B cell (primary cell): ENCODE data around the gene RPS15. TPM values are rescaled to one million over a fixed set of nuclear protein-coding genes. Genes with fewer than 3 reads are reported as not detected.

Experiments used
- ATAC-seq: fragments of 200-7000 bp; cut with Tn5 transposase; one replicate; pipeline ENCODE4 v1.10.0; 2021; ENCODE audit warnings: low read depth, mild to moderate bottlenecking, moderate number of reproducible peaks, moderate library complexity
- CTCF ChIA-PET: fragments of 350-600 bp; sonication (Branson Sonifier 250); formaldehyde crosslinking; loops from one replicate; lab custom pipeline; 2021; ENCODE audit warnings: antibody characterized with exemption, inconsistent platforms; lab: Charles Lee
- POLR2A ChIA-PET: fragments of 350-600 bp; sonication (Branson Sonifier 250); formaldehyde crosslinking; loops from one replicate; lab custom pipeline; 2021; ENCODE audit warnings: antibody characterized with exemption; lab: Charles Lee
- DNase-seq: peaks from one replicate; pipeline ENCODE4 v3.0.0; 2013
- H2AFZ ChIP-seq: 2 replicates; pipeline ENCODE4 v1.6.1; 2012; ENCODE audit warnings: mild to moderate bottlenecking, low read depth, low read length; ENCODE audit not compliant: insufficient read depth, poor library complexity, severe bottlenecking
- H3K27ac ChIP-seq, 2 donors: 1 replicate in 1 of 2; 2 replicates in 1 of 2; pipeline ENCODE4 v1.5.1; 2012 to 2013; ENCODE audit warnings: low read length in 2 of 2, mild to moderate bottlenecking in 2 of 2, moderate library complexity in 1 of 2
- H3K27me3 ChIP-seq, 4 experiments: fragments of 200-600 bp in 1 of 4; sonication (generic) in 1 of 4; replicated peaks in 1 of 4; 1 replicate in 2 of 4; 2 replicates in 2 of 4; pipeline versions ENCODE4 v1.6.1 to v1.7.0; 2013 to 2016; ENCODE audit warnings: low read length in 3 of 4, mild to moderate bottlenecking in 2 of 4, mixed read lengths in 1 of 4, moderate library complexity in 1 of 4; ENCODE audit not compliant: insufficient read depth in 4 of 4, control insufficient read depth in 3 of 4; ENCODE audit errors: control extremely low read depth in 1 of 4
- H3K36me3 ChIP-seq, 2 experiments: replicated peaks in 1 of 2; 1 replicate in 1 of 2; 2 replicates in 1 of 2; pipeline versions ENCODE4 v1.6.1 to v1.7.1; 2013; ENCODE audit warnings: low read length in 1 of 2; ENCODE audit not compliant: insufficient read depth in 2 of 2, control insufficient read depth in 1 of 2; ENCODE audit errors: control extremely low read depth in 1 of 2, extremely low read depth in 1 of 2
- H3K4me1 ChIP-seq, 2 donors: fragments of 200-600 bp in 1 of 2; sonication (generic) in 1 of 2; 1 replicate in 1 of 2; 2 replicates in 1 of 2; pipeline versions ENCODE4 v1.5.1 to v1.6.1; 2013 to 2017; ENCODE audit warnings: low read length in 2 of 2; ENCODE audit not compliant: control insufficient read depth in 2 of 2, insufficient read depth in 2 of 2
- H3K4me2 ChIP-seq: replicated peaks from 2 replicates; pipeline ENCODE3; 2012; ENCODE audit warnings: mild to moderate bottlenecking, low read depth, low read length; ENCODE audit not compliant: poor library complexity, severe bottlenecking
- H3K4me3 ChIP-seq, 5 experiments: fragments of 200-600 bp in 1 of 5; sonication (generic) in 1 of 5; 1 replicate in 3 of 5; 2 replicates in 2 of 5; pipeline versions ENCODE4 v1.5.1 to v1.7.0; 2011 to 2016; ENCODE audit warnings: low read length in 4 of 5, mild to moderate bottlenecking in 4 of 5, low read depth in 2 of 5, control low read depth in 1 of 5, moderate library complexity in 1 of 5; ENCODE audit not compliant: insufficient read depth in 1 of 5; ENCODE audit errors: control extremely low read depth in 1 of 5, extremely low read depth in 1 of 5
- H3K79me2 ChIP-seq: fragments of 200-600 bp; sonication (generic); one replicate; pipeline ENCODE4 v1.6.0; 2016; ENCODE audit warnings: low read length; ENCODE audit not compliant: control insufficient read depth, insufficient read depth
- H3K9ac ChIP-seq: fragments of 200-600 bp; sonication (generic); 2 replicates; pipeline ENCODE4 v1.6.1; 2017; ENCODE audit warnings: mild to moderate bottlenecking, low read length, moderate library complexity
- H3K9me3 ChIP-seq, 3 donors: one replicate each; pipeline versions ENCODE4 v1.6.1 to v1.7.1; 2013; ENCODE audit warnings: low read length in 2 of 3; ENCODE audit not compliant: control insufficient read depth in 2 of 3, insufficient read depth in 1 of 3; ENCODE audit errors: control extremely low read depth in 1 of 3
- H4K20me1 ChIP-seq: 2 replicates; pipeline ENCODE4 v1.6.0; 2012; ENCODE audit warnings: mild to moderate bottlenecking, low read length; ENCODE audit not compliant: insufficient read depth, control insufficient read depth, poor library complexity, severe bottlenecking
- H3K27ac Mint-ChIP-seq: one replicate; pipeline ENCODE4 v1.8.0; 2021; ENCODE audit warnings: mixed read lengths
- H3K27me3 Mint-ChIP-seq: one replicate; pipeline ENCODE4 v1.8.0; 2021; ENCODE audit warnings: mixed read lengths
- H3K4me1 Mint-ChIP-seq: one replicate; pipeline ENCODE4 v1.8.0; 2021; ENCODE audit warnings: mixed read lengths
- H3K4me3 Mint-ChIP-seq: one replicate; pipeline ENCODE4 v1.8.0; 2021; ENCODE audit warnings: mixed read lengths
- H3K9me3 Mint-ChIP-seq: one replicate; pipeline ENCODE4 v1.8.0; 2022; ENCODE audit warnings: mixed read lengths; ENCODE audit not compliant: insufficient read depth
- CTCF ChIP-seq: fragments of 200-600 bp; IDR thresholded peaks from one replicate; pipeline ENCODE4 v1.8.0; 2022; ENCODE audit warnings: antibody characterized with exemption, mild to moderate bottlenecking
- EZH2 ChIP-seq: IDR thresholded peaks from 2 replicates; pipeline ENCODE4 v1.6.1; 2012; ENCODE audit warnings: borderline replicate concordance, low read depth, mild to moderate bottlenecking, moderate library complexity, low read length; ENCODE audit not compliant: insufficient read depth, poor library complexity, severe bottlenecking
- WGBS: methylation state at CpG from one replicate; pipeline ENCODE4 v1.1.5; 2013; ENCODE audit warnings: missing lambda C conversion rate; ENCODE audit not compliant: insufficient coverage; 5-methylcytosine and 5-hydroxymethylcytosine counted together
- intact Hi-C: fragments of 100-400 bp; cut with micrococcal nuclease; formaldehyde crosslinking; loops from one replicate; pipeline ENCODE4 v1.10.0; 2022
- polyA plus RNA-seq: library from polyadenylated mRNA; depleted of rRNA; stranded (reverse); fragments of >200 nt; gene quantifications from 2 replicates; pipeline ENCODE4 v1.2.3, GENCODE V29; 2012
- total RNA-seq, 2 donors: library from RNA; stranded (reverse); fragments of 120-200 nt in 1 of 2; gene quantifications; 1 replicate in 1 of 2; 2 replicates in 1 of 2; pipeline versions ENCODE4 v1.2.3 to v1.2.4, GENCODE V29; 2013 to 2022

RPS15 gene
- total and polyA plus RNA-seq, 2 donors (not counting 1 experiment from before 2014, with no cell fraction given): 1,520 to 6,007 TPM

GRCh38 chr19:1467215-1467489, 29.0 kb downstream of the RPS15 start:
- no peak for TF ChIP-seq EZH2
- TF ChIP-seq CTCF: no peak
- Mint-ChIP-seq H3K27ac (no peak overlapping the region), H3K4me1 (peaks cover 16% of the 10 kb centered on the region), H3K9me3 (no peaks in the 10 kb centered on the region), H3K4me3 (no peak overlapping the region), H3K27me3 (no peaks in the 10 kb centered on the region)
- Histone ChIP-seq H3K9me3 (peaks cover 0 to 9% (median 0%) of the 10 kb centered on the region in 3 donors), H3K4me2 (peak overlapping the region; percentile 98), H3K36me3 (no peaks in the 10 kb centered on the region), H3K27me3 (peaks cover 0 to 55% (median 14%) of the 10 kb centered on the region in 4 experiments), H3K9ac (no peak overlapping the region), H3K4me1 (peaks cover 53 to 62% of the 10 kb centered on the region in 2 donors), H3K27ac (no peak overlapping the region), H3K79me2 (peaks cover 4% of the 10 kb centered on the region), H3K4me3 (no peak overlapping the region), H2AFZ (no peak overlapping the region), H4K20me1 (peaks cover 66% of the 10 kb centered on the region)
- ChIA-PET CTCF (no interaction called here), POLR2A (no interaction called here)
- WGBS: 8% methylated on average over 36 of the region's 36 CpGs
- DNase-seq: no peak
- no peak for ATAC-seq
- intact Hi-C loops: no loop called here

GRCh38 chr19:1467490-1468273, 29.5 kb downstream of the RPS15 start:
- H3K27ac Mint-ChIP-seq: no peak overlapping the region
- Histone ChIP-seq H3K9ac (peak overlapping the region; percentile 37), H3K27me3 (peaks cover 0 to 61% (median 16%) of the 10 kb centered on the region in 4 experiments), H4K20me1 (peaks cover 71% of the 10 kb centered on the region), H2AFZ (no peak overlapping the region), H3K36me3 (no peaks in the 10 kb centered on the region), H3K27ac (no peak overlapping the region), H3K4me3 (no peak overlapping the region), H3K4me2 (peak overlapping the region; percentile 98), H3K79me2 (peaks cover 9% of the 10 kb centered on the region), H3K4me1 (peaks cover 55 to 68% of the 10 kb centered on the region in 2 donors), H3K9me3 (peaks cover 0 to 9% (median 0%) of the 10 kb centered on the region in 3 donors)
- CTCF ChIA-PET: interaction anchor here (1.4 to 2.3 kb wide), 2 partner anchors 13 to 23 kb away, joined by 3 to 11 read pairs; no protein-coding TSS in a partner anchor
- POLR2A ChIA-PET: interaction anchor here (1.2 to 1.4 kb wide), 2 partner anchors 22 to 23 kb away, joined by 3 to 4 read pairs; no protein-coding TSS in a partner anchor
- no peak for ATAC-seq
- peak; percentile 95 for TF ChIP-seq EZH2
- TF ChIP-seq CTCF: no peak
- peaks cover 16% of the 10 kb centered on the region for H3K4me1 Mint-ChIP-seq
- no peaks in the 10 kb centered on the region for H3K9me3 Mint-ChIP-seq
- 4% methylated on average over 91 of the region's 92 CpGs for WGBS
- peak; percentile 50 for DNase-seq
- H3K27me3 Mint-ChIP-seq: no peaks in the 10 kb centered on the region
- no peak overlapping the region for H3K4me3 Mint-ChIP-seq
- intact Hi-C loops: no loop called here
